ENCODE measurements around the gene PLA2G3. TPM values are rescaled to one million over a fixed set of nuclear protein-coding genes. Genes with fewer than 3 reads are reported as not detected.

Gene PLA2G3
- total and polyA plus RNA-seq, 2 of the 8 experiments (the other 6 are each of a cell fraction or from before 2014, with no cell fraction given) = 18.1 to 25.9 TPM

- H3K9ac ChIP-seq (replicated peaks in 1 of 4; ENCODE audit: extremely low read depth in 1 of 4, low read depth in 3 of 4, low read length in 3 of 4) = no peak overlapping the region
- H2BK20ac ChIP-seq (ENCODE audit: low read length) = no peak overlapping the region
- no peak overlapping the region for H2BK12ac ChIP-seq (ENCODE audit: low read depth, low read length)
- ChIA-PET CTCF (ENCODE audit: partially characterized antibody) (no interaction called here), POLR2A (ENCODE audit: partially characterized antibody) (no interaction called here)
- no peak overlapping the region for H3K18ac ChIP-seq (ENCODE audit: extremely low read depth, low read length)
- no peak overlapping the region for H4K8ac ChIP-seq (ENCODE audit: extremely low read depth, insufficient read depth, low read length)
- 98% methylated on average over 6 of the region's 30 CpGs; no CpG with 5 or more reads in 1 of the 2 experiments for WGBS, 2 experiments (ENCODE audit: extremely low coverage in 1 of 2, insufficient coverage in 1 of 2, insufficient read length in 1 of 2, insufficient replicate concordance in 2 of 2, low coverage in 1 of 2, low lambda C conversion rate in 2 of 2, missing lambda C conversion rate in 1 of 2)
- no peak overlapping the region for H3K56ac ChIP-seq (replicated peaks; ENCODE audit: insufficient read length, low read depth, low read length)
- H2AFZ ChIP-seq (ENCODE audit: low read length) = no peak overlapping the region
- no peak overlapping the region for H2BK5ac ChIP-seq (ENCODE audit: low read depth, low read length)
- no peak overlapping the region for H3K23ac ChIP-seq (ENCODE audit: insufficient read length)
- peaks cover 4% of the 10 kb centered on the region for H3K79me1 ChIP-seq (ENCODE audit: low read depth, low read length)
- H3K4me3 ChIP-seq (ENCODE audit: extremely low read depth in 1 of 4, insufficient read depth in 2 of 4, low read depth in 3 of 4, low read length in 4 of 4) = no peak overlapping the region
- no peaks in the 10 kb centered on the region for H3K23me2 ChIP-seq (ENCODE audit: low read depth, low read length)
- H3K27me3 ChIP-seq (replicated peaks in 1 of 4; ENCODE audit: control insufficient read depth in 3 of 4, extremely low read depth in 1 of 4, insufficient read depth in 3 of 4, low read length in 3 of 4) = no peaks in the 10 kb centered on the region
- no peak overlapping the region for H4K91ac ChIP-seq (replicated peaks; ENCODE audit: insufficient read length, low read length)
- H3K4me2 ChIP-seq (ENCODE audit: insufficient read depth in 1 of 2, low read depth in 2 of 2, low read length in 2 of 2) = no peak overlapping the region
- no peaks in the 10 kb centered on the region; a peak in 1 of 4 replicates for H3K79me2 ChIP-seq (ENCODE audit: control insufficient read depth in 1 of 2, insufficient read depth in 2 of 2, low read length in 2 of 2)
- H2AK5ac ChIP-seq (ENCODE audit: low read depth, low read length) = no peak overlapping the region
- no peaks in the 10 kb centered on the region for H3K4me1 ChIP-seq (replicated peaks in 1 of 4; ENCODE audit: control insufficient read depth in 3 of 4, insufficient read depth in 4 of 4, low read length in 3 of 4)
- H3K14ac ChIP-seq (ENCODE audit: insufficient read length) = no peak overlapping the region
- no peak for DNase-seq (ENCODE audit: low read depth in 1 of 2, low spot score in 2 of 2)
- H2BK15ac ChIP-seq (ENCODE audit: low read length) = no peak overlapping the region
- peaks cover 0 to 10% of the 10 kb centered on the region in 2 experiments; a peak in 1 of 4 replicates for H3K9me3 ChIP-seq (ENCODE audit: insufficient read depth in 2 of 2, low read depth in 1 of 2, low read length in 1 of 2)
- H3K4ac ChIP-seq (replicated peaks; ENCODE audit: insufficient read length, low read depth, low read length) = no peak overlapping the region
- peaks cover 0 to 3% (median 1%) of the 10 kb centered on the region in 4 experiments; a peak in 2 of 8 replicates for H3K36me3 ChIP-seq (ENCODE audit: control insufficient read depth in 2 of 4, insufficient read depth in 4 of 4, low read length in 3 of 4)
- H4K5ac ChIP-seq (ENCODE audit: insufficient read length, low read depth, low read length) = no peak overlapping the region
- H2BK120ac ChIP-seq (replicated peaks; ENCODE audit: low read depth, low read length) = no peak overlapping the region
- no peak overlapping the region for H3K27ac ChIP-seq (ENCODE audit: low read depth, low read length)
- no peak for FAIRE-seq
- H4K20me1 ChIP-seq (replicated peaks in 1 of 2; ENCODE audit: control insufficient read depth in 1 of 2, insufficient read depth in 2 of 2, low read length in 2 of 2) = no peaks in the 10 kb centered on the region
- TF ChIP-seq POLR2AphosphoS5 (IDR thresholded peaks at IDR 0.05; ENCODE audit: low read depth, low read length) (no peak), CREB1 (IDR thresholded peaks at IDR 0.05) (no peak), CHD1 (IDR thresholded peaks at IDR 0.05; ENCODE audit: low read depth, low read length) (no peak), PHF8 (conservative IDR thresholded peaks at IDR 0.05; ENCODE audit: low read depth, low read length) (no peak), SP2 (IDR thresholded peaks at IDR 0.05; ENCODE audit: low read length) (no peak), BCL11A (IDR thresholded peaks at IDR 0.05; ENCODE audit: low read depth in 2 of 2, low read length in 2 of 2) (no peak), TEAD4 (IDR thresholded peaks at IDR 0.05; ENCODE audit: low read depth, low read length) (no peak), EP300 (IDR thresholded peaks at IDR 0.05; ENCODE audit: borderline replicate concordance in 1 of 2, low read depth in 2 of 2, low read length in 2 of 2) (no peak), CHD2 (IDR thresholded peaks at IDR 0.05; ENCODE audit: low read length) (no peak), EGR1 (IDR thresholded peaks at IDR 0.05; ENCODE audit: borderline replicate concordance, low read depth, low read length) (no peak), BACH1 (IDR thresholded peaks at IDR 0.05; ENCODE audit: low read length) (no peak), KDM1A (IDR thresholded peaks at IDR 0.05; ENCODE audit: borderline replicate concordance, low read length) (no peak)
Observed at GRCh38 chr22:31184015-31184414, 43.7 kb upstream of the PLA2G3 start.

Measured in H1 (cell line).